Measurements from ENCODE around the gene SKI. TPM values are rescaled to one million over a fixed set of nuclear protein-coding genes. Genes with fewer than 3 reads are reported as not detected.

The SKI gene
- polyA plus RNA-seq, 3 donors: 0.20 to 6.6 (median 0.25) TPM

GRCh38 chr1:2294033-2294724 is 66.1 kb downstream of the SKI start:
- TF ChIP-seq CTCF (IDR thresholded peaks at IDR 0.05): no peak
- Mint-ChIP-seq H3K27me3 (ENCODE audit: low read depth in 3 of 3) (peaks cover 56 to 78% (median 69%) of the 10 kb centered on the region in 3 donors), H3K4me3 (peak overlapping the region in 1 of 2 donors; percentile 83), H3K36me3 (peaks cover 56 to 60% of the 10 kb centered on the region in 2 donors), H3K4me1 (peaks cover 64% of the 10 kb centered on the region), H3K9me3 (peaks cover 0 to 5% (median 2%) of the 10 kb centered on the region in 7 donors), H3K27ac (peak overlapping the region in 2 of 7 donors; percentile 31 to 46)
- peaks cover 98% of the 10 kb centered on the region for H4K20me1 ChIP-seq (ENCODE audit: insufficient read depth, low read length)
- no peaks in the 10 kb centered on the region for H3K9me3 ChIP-seq (replicated peaks in 1 of 2; ENCODE audit: control insufficient read depth in 1 of 2, insufficient read depth in 1 of 2, low read length in 2 of 2)
- H3K27ac ChIP-seq (ENCODE audit: low read depth in 1 of 2, low read length in 2 of 2): no peak overlapping the region
- H3K4me2 ChIP-seq (replicated peaks; ENCODE audit: extremely low read depth, low read length, poor library complexity, severe bottlenecking): no peak overlapping the region
- peaks cover 40 to 67% of the 10 kb centered on the region in 2 donors for H3K4me1 ChIP-seq (ENCODE audit: control insufficient read depth in 1 of 2, insufficient read depth in 2 of 2, low read length in 2 of 2)
- H3K9ac ChIP-seq (ENCODE audit: insufficient read depth, low read length, poor library complexity, severe bottlenecking): no peak overlapping the region
- intact Hi-C loops (cut with micrococcal nuclease): loop anchor here in 1 of 2 donors (5.0 kb wide), 1 partner anchor 37 kb away; no protein-coding TSS in a partner anchor
- H3K27me3 ChIP-seq (ENCODE audit: control insufficient read depth in 2 of 2, insufficient read depth in 2 of 2, low read length in 2 of 2): peaks cover 0 to 65% of the 10 kb centered on the region in 2 donors
- H3K4me3 ChIP-seq (replicated peaks in 1 of 3; ENCODE audit: low read depth in 2 of 3, low read length in 3 of 3): no peak overlapping the region
- no peak overlapping the region for H2AFZ ChIP-seq (ENCODE audit: insufficient read depth, low read depth, low read length, poor library complexity, severe bottlenecking)
- no peak for DNase-seq
- H3K36me3 ChIP-seq (replicated peaks in 1 of 2; ENCODE audit: control insufficient read depth in 1 of 2, insufficient read depth in 2 of 2, low read length in 2 of 2): no peaks in the 10 kb centered on the region
- WGBS (ENCODE audit: insufficient coverage): 50% methylated on average over 19 of the region's 23 CpGs
- H3K79me2 ChIP-seq (ENCODE audit: insufficient read depth, low read length): peaks cover 93% of the 10 kb centered on the region

GRCh38 chr1:2294725-2295078 is 66.6 kb downstream of the SKI start:
- Mint-ChIP-seq H3K4me3 (peak overlapping the region in 1 of 2 donors; percentile 83), H3K36me3 (peaks cover 57 to 59% of the 10 kb centered on the region in 2 donors), H3K27ac (no peak overlapping the region), H3K9me3 (peaks cover 0 to 5% (median 2%) of the 10 kb centered on the region in 7 donors), H3K4me1 (peaks cover 65% of the 10 kb centered on the region), H3K27me3 (ENCODE audit: low read depth in 3 of 3) (peaks cover 54 to 79% (median 72%) of the 10 kb centered on the region in 3 donors)
- Histone ChIP-seq H3K79me2 (ENCODE audit: insufficient read depth, low read length) (peaks cover 94% of the 10 kb centered on the region), H3K9ac (ENCODE audit: insufficient read depth, low read length, poor library complexity, severe bottlenecking) (no peak overlapping the region), H3K27me3 (ENCODE audit: control insufficient read depth in 2 of 2, insufficient read depth in 2 of 2, low read length in 2 of 2) (peaks cover 0 to 61% of the 10 kb centered on the region in 2 donors), H3K9me3 (replicated peaks in 1 of 2; ENCODE audit: control insufficient read depth in 1 of 2, insufficient read depth in 1 of 2, low read length in 2 of 2) (no peaks in the 10 kb centered on the region), H3K27ac (ENCODE audit: low read depth in 1 of 2, low read length in 2 of 2) (no peak overlapping the region), H3K36me3 (replicated peaks in 1 of 2; ENCODE audit: control insufficient read depth in 1 of 2, insufficient read depth in 2 of 2, low read length in 2 of 2) (no peaks in the 10 kb centered on the region), H3K4me1 (ENCODE audit: control insufficient read depth in 1 of 2, insufficient read depth in 2 of 2, low read length in 2 of 2) (peaks cover 42 to 67% of the 10 kb centered on the region in 2 donors), H2AFZ (ENCODE audit: insufficient read depth, low read depth, low read length, poor library complexity, severe bottlenecking) (no peak overlapping the region), H4K20me1 (ENCODE audit: insufficient read depth, low read length) (peaks cover 98% of the 10 kb centered on the region), H3K4me2 (replicated peaks; ENCODE audit: extremely low read depth, low read length, poor library complexity, severe bottlenecking) (no peak overlapping the region), H3K4me3 (replicated peaks in 1 of 3; ENCODE audit: low read depth in 2 of 3, low read length in 3 of 3) (no peak overlapping the region)
- TF ChIP-seq CTCF (IDR thresholded peaks at IDR 0.05): no peak
- WGBS (ENCODE audit: insufficient coverage): 71% methylated on average over 5 of the region's 5 CpGs
- no peak for DNase-seq
- intact Hi-C loops (cut with micrococcal nuclease): loop anchor here in 1 of 2 donors (5.0 kb wide), 1 partner anchor 37 kb away; no protein-coding TSS in a partner anchor

All from CD14-positive monocyte (primary cell).